ENCODE measurements around the gene OR10A2.
"Not testable (repeated sequence)": the region's sequence is repeated elsewhere in the genome, so short reads cannot be mapped to it uniquely, and the experiment has no call there.

The OR10A2 gene

GRCh38 chr11:6876914-6877313 lies 14.1 kb downstream of the OR10A2 start:
- Histone ChIP-seq H3K9ac (ENCODE audit: low read length) (no peak overlapping the region), H3K4me1 (ENCODE audit: low read length) (peaks cover 5% of the 10 kb centered on the region; the same call in 1 of the 2 replicates), H3K4me3 (ENCODE audit: low read length) (no peak overlapping the region), H3K27me3 (ENCODE audit: low read depth, low read length) (no peaks in the 10 kb centered on the region), H3K79me2 (ENCODE audit: low read length) (no peaks in the 10 kb centered on the region), H3K36me3 (replicated peaks; ENCODE audit: low read depth, low read length) (no peaks in the 10 kb centered on the region), H2AFZ (ENCODE audit: low read depth, low read length) (no peak overlapping the region), H3K27ac (ENCODE audit: low read length) (no peak overlapping the region), H3K4me2 (ENCODE audit: low read length) (no peak overlapping the region), H4K20me1 (ENCODE audit: insufficient read depth, low read length) (no peaks in the 10 kb centered on the region), H3K9me3 (ENCODE audit: insufficient read depth, low read length) (no peaks in the 10 kb centered on the region)
- no peak for TF ChIP-seq CTCF (IDR thresholded peaks at IDR 0.05; ENCODE audit: low read depth, low read length)
- no peak for TF ChIP-seq EZH2phosphoT487 (IDR thresholded peaks at IDR 0.05; ENCODE audit: low read depth)

GRCh38 chr11:6882751-6883150 lies 19.9 kb downstream of the OR10A2 start:
- Histone ChIP-seq H3K4me1 (ENCODE audit: low read length) (no peaks in the 10 kb centered on the region), H3K27me3 (ENCODE audit: low read depth, low read length) (no peaks in the 10 kb centered on the region), H3K9ac (ENCODE audit: low read length) (no peak overlapping the region), H4K20me1 (ENCODE audit: insufficient read depth, low read length) (no peaks in the 10 kb centered on the region), H3K36me3 (replicated peaks; ENCODE audit: low read depth, low read length) (no peaks in the 10 kb centered on the region), H3K9me3 (ENCODE audit: insufficient read depth, low read length) (no peaks in the 10 kb centered on the region), H3K79me2 (ENCODE audit: low read length) (no peaks in the 10 kb centered on the region), H3K4me3 (ENCODE audit: low read length) (no peak overlapping the region), H2AFZ (ENCODE audit: low read depth, low read length) (no peak overlapping the region), H3K4me2 (ENCODE audit: low read length) (no peak overlapping the region), H3K27ac (ENCODE audit: low read length) (no peak overlapping the region)
- TF ChIP-seq EZH2phosphoT487 (IDR thresholded peaks at IDR 0.05; ENCODE audit: low read depth) (no peak), CTCF (IDR thresholded peaks at IDR 0.05; ENCODE audit: low read depth, low read length) (no peak)

GRCh38 chr11:6887711-6888110 lies 24.9 kb downstream of the OR10A2 start:
- H3K9ac ChIP-seq (ENCODE audit: low read length); H3K27me3 ChIP-seq (ENCODE audit: low read depth, low read length); H3K36me3 ChIP-seq (replicated peaks; ENCODE audit: low read depth, low read length); H3K4me3 ChIP-seq (ENCODE audit: low read length); H3K4me2 ChIP-seq (ENCODE audit: low read length); H2AFZ ChIP-seq (ENCODE audit: low read depth, low read length); H3K9me3 ChIP-seq (ENCODE audit: insufficient read depth, low read length); H4K20me1 ChIP-seq (ENCODE audit: insufficient read depth, low read length); H3K79me2 ChIP-seq (ENCODE audit: low read length); H3K27ac ChIP-seq (ENCODE audit: low read length): not testable (repeated sequence)
- H3K4me1 ChIP-seq (ENCODE audit: low read length) = peaks cover 13% of the 10 kb centered on the region

DNA sequence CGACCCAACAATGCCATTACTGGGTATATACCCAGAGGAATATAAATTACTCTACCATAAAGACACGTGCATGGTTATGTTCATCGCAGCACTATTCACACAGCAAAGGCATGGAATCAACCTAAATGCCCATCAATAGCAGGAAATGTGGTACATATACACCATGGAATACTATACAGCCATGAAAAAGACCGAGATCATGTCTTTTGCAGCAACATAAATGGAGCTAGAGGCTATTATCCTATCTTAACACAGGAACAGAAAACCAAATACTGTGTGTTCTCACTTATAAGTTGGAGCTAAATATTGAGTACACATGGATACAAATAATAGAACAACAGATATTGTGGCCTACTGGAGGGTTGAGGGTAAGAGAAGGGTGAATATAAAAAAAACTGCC lies 26.0 kb downstream of the OR10A2 start:
- Histone ChIP-seq H3K27ac (ENCODE audit: low read length) (no peak overlapping the region), H2AFZ (ENCODE audit: low read depth, low read length) (no peak overlapping the region), H3K4me3 (ENCODE audit: low read length) (no peak overlapping the region), H3K9me3 (ENCODE audit: insufficient read depth, low read length) (0 out of 2 replicates have a peak, but pooled peaks cover 3% of the 10 kb centered on the region), H3K4me1 (ENCODE audit: low read length) (peaks cover 13% of the 10 kb centered on the region), H3K79me2 (ENCODE audit: low read length) (no peaks in the 10 kb centered on the region), H3K9ac (ENCODE audit: low read length) (no peak overlapping the region), H3K27me3 (ENCODE audit: low read depth, low read length) (no peaks in the 10 kb centered on the region), H3K4me2 (ENCODE audit: low read length) (no peak overlapping the region), H3K36me3 (replicated peaks; ENCODE audit: low read depth, low read length) (no peaks in the 10 kb centered on the region), H4K20me1 (ENCODE audit: insufficient read depth, low read length) (no peaks in the 10 kb centered on the region)
- no peak for TF ChIP-seq EZH2phosphoT487 (IDR thresholded peaks at IDR 0.05; ENCODE audit: low read depth)
- no peak for TF ChIP-seq CTCF (IDR thresholded peaks at IDR 0.05; ENCODE audit: low read depth, low read length)

DNA sequence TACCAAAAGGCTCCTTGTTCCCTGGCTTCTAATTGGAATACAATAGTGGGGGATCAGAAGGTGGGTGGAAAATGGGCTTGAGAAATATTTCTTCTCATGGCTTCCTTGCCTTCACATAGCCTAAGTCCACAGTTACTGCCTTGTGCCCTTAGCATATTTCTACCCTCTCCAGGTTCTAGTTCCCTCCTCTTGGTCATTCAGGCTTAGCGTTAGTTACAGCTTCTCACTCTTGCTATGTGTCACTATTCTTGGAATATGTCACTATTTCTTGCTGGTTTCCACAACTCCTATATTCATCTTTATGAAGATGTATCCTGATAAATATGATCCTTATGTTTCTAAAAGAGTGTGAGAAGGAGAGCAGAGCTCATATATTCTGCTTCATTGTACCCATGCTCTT lies 27.0 kb downstream of the OR10A2 start:
- TF ChIP-seq CTCF (IDR thresholded peaks at IDR 0.05; ENCODE audit: low read depth, low read length) (no peak), EZH2phosphoT487 (IDR thresholded peaks at IDR 0.05; ENCODE audit: low read depth) (no peak)
- Histone ChIP-seq H3K9me3 (ENCODE audit: insufficient read depth, low read length) (0 out of 2 replicates have a peak, but pooled peaks cover 3% of the 10 kb centered on the region), H2AFZ (ENCODE audit: low read depth, low read length) (no peak overlapping the region), H3K4me1 (ENCODE audit: low read length) (peaks cover 20% of the 10 kb centered on the region), H3K27ac (ENCODE audit: low read length) (no peak overlapping the region), H3K36me3 (replicated peaks; ENCODE audit: low read depth, low read length) (no peaks in the 10 kb centered on the region), H3K9ac (ENCODE audit: low read length) (no peak overlapping the region), H3K27me3 (ENCODE audit: low read depth, low read length) (no peaks in the 10 kb centered on the region), H3K4me2 (ENCODE audit: low read length) (peak overlapping the region; percentile 34; the same call in 1 of the 2 replicates), H3K79me2 (ENCODE audit: low read length) (no peaks in the 10 kb centered on the region), H3K4me3 (ENCODE audit: low read length) (no peak overlapping the region), H4K20me1 (ENCODE audit: insufficient read depth, low read length) (no peaks in the 10 kb centered on the region)

Data from OCI-LY3 (cell line).